Testis (tissue), 2 donors: ENCODE results near the gene ZNF618.

Experiments
- CTCF ChIP-seq, 3 experiments: fragments of 450-650 bp in 2 of 3; fragments of 200-600 bp in 1 of 3; sonication (generic) in 1 of 3; IDR thresholded peaks; one replicate each; pipeline ENCODE4 v1.5.1; 2016 to 2019; ENCODE audit warnings: antibody characterized with exemption in 3 of 3, mild to moderate bottlenecking in 2 of 3, moderate library complexity in 1 of 3
- POLR2A ChIP-seq: fragments of 450-650 bp; IDR thresholded peaks from one replicate; pipeline ENCODE4 v1.6.1; 2017; ENCODE audit warnings: antibody characterized with exemption, mild to moderate bottlenecking, moderate library complexity

GRCh38 chr9:114059047-114059803 lies 183.1 kb downstream of the ZNF618 start:
- TF ChIP-seq CTCF (IDR thresholded peaks at IDR 0.05), result no peak
- TF ChIP-seq POLR2A, result no peak
